GM13977 (cell line): ENCODE results near the gene BEGAIN.

ENCODE experiments used
- DNase-seq: peaks from one replicate; pipeline ENCODE4 v3.0.0; 2012; ENCODE audit warnings: low spot score
- CTCF ChIP-seq: IDR thresholded peaks from 2 replicates; pipeline ENCODE4 v1.5.1; 2012; ENCODE audit warnings: mild to moderate bottlenecking, control low read depth; ENCODE audit not compliant: insufficient read depth; ENCODE audit errors: extremely low read depth, missing control alignments
- in situ Hi-C: fragments of 300-500 bp; cut with MboI; formaldehyde crosslinking; loops from one replicate; pipeline ENCODE4 v1.12.0; 2022; ENCODE audit warnings: low sequenced_read_pairs, low pct_unique_long_range_greater_than_20kb, mixed read lengths, inconsistent platforms; ENCODE audit not compliant: unreplicated experiment

Gene BEGAIN

GRCh38 chr14:100565650-100566049 is 21.6 kb downstream of the BEGAIN start:
- in situ Hi-C loops, result no loop called here
- no peak for DNase-seq
- no peak for TF ChIP-seq CTCF

GRCh38 chr14:100564512-100564911 is 22.7 kb downstream of the BEGAIN start:
- no peak for DNase-seq
- TF ChIP-seq CTCF, result no peak
- in situ Hi-C loops, result no loop called here

- no peak for TF ChIP-seq CTCF
- in situ Hi-C loops, result no loop called here
- DNase-seq, result no peak
Observed at GRCh38 chr14:100562751-100563150, 24.5 kb downstream of the BEGAIN start.

GRCh38 chr14:100561005-100561404 is 26.2 kb downstream of the BEGAIN start:
- TF ChIP-seq CTCF, result no peak
- DNase-seq, result no peak
- in situ Hi-C loops, result no loop called here

GRCh38 chr14:100560471-100560870 is 26.7 kb downstream of the BEGAIN start:
- no peak for TF ChIP-seq CTCF
- in situ Hi-C loops, result no loop called here
- DNase-seq, result no peak

GRCh38 chr14:100559455-100559854 is 27.8 kb downstream of the BEGAIN start:
- no peak for TF ChIP-seq CTCF
- no peak for DNase-seq
- in situ Hi-C loops, result no loop called here

GRCh38 chr14:100558966-100559365 is 28.3 kb downstream of the BEGAIN start:
- TF ChIP-seq CTCF, result no peak
- DNase-seq, result no peak
- in situ Hi-C loops, result no loop called here
